Loucy (cell line): Measurements from ENCODE around the gene F2RL3.

ENCODE experiments used
- H2AFZ ChIP-seq: fragments of 200-600 bp; sonication (generic); 2 replicates; pipeline ENCODE4 v1.6.0; 2016; ENCODE audit warnings: antibody characterized with exemption, mild to moderate bottlenecking, low read length, moderate library complexity
- H3F3A ChIP-seq: fragments of 200-600 bp; 2 replicates; pipeline ENCODE4 v1.6.0; 2016; ENCODE audit warnings: antibody characterized with exemption, low read depth, mild to moderate bottlenecking
- H3K27me3 ChIP-seq: fragments of 200-600 bp; sonication (generic); 2 replicates; pipeline ENCODE4 v1.6.1; 2014; ENCODE audit warnings: low read length, mild to moderate bottlenecking; ENCODE audit not compliant: insufficient read depth, poor library complexity, severe bottlenecking
- H3K36me3 ChIP-seq: fragments of 200-600 bp; sonication (generic); 2 replicates; pipeline ENCODE4 v1.6.1; 2016; ENCODE audit warnings: low read length; ENCODE audit not compliant: insufficient read depth
- H3K4me1 ChIP-seq: fragments of 200-600 bp; sonication (generic); 2 replicates; pipeline ENCODE4 v1.5.1; 2014; ENCODE audit warnings: low read length, mild to moderate bottlenecking; ENCODE audit not compliant: insufficient read depth, poor library complexity, severe bottlenecking
- H3K4me2 ChIP-seq: fragments of 200-600 bp; sonication (generic); 2 replicates; pipeline ENCODE4 v1.6.0; 2014; ENCODE audit warnings: antibody characterized with exemption, low read length, low read depth, mild to moderate bottlenecking; ENCODE audit not compliant: poor library complexity, severe bottlenecking
- H3K4me3 ChIP-seq: fragments of 200-600 bp; sonication (generic); 2 replicates; pipeline ENCODE4 v1.5.1; 2014; ENCODE audit warnings: low read length, mild to moderate bottlenecking, mixed read lengths; ENCODE audit not compliant: poor library complexity, severe bottlenecking
- H3K79me2 ChIP-seq: fragments of 200-600 bp; sonication (generic); 2 replicates; pipeline ENCODE4 v1.6.1; 2014; ENCODE audit warnings: low read length; ENCODE audit not compliant: insufficient read depth
- H3K9ac ChIP-seq: fragments of 200-600 bp; sonication (generic); 2 replicates; pipeline ENCODE4 v1.6.0; 2014; ENCODE audit warnings: mild to moderate bottlenecking, low read depth, low read length, moderate library complexity; ENCODE audit not compliant: poor library complexity, severe bottlenecking
- H3K9me2 ChIP-seq: fragments of 200-600 bp; sonication (generic); replicated peaks from 2 replicates; pipeline ENCODE4 v1.6.1; 2016; ENCODE audit warnings: low read depth, low read length, mixed read lengths
- H3K9me3 ChIP-seq: fragments of 200-600 bp; sonication (generic); 2 replicates; pipeline ENCODE4 v1.6.1; 2014; ENCODE audit warnings: mild to moderate bottlenecking, antibody characterized with exemption, low read length, low read depth; ENCODE audit not compliant: insufficient read depth
- H4K20me1 ChIP-seq: fragments of 200-600 bp; sonication (generic); 2 replicates; pipeline ENCODE4 v1.6.0; 2014; ENCODE audit warnings: antibody characterized with exemption, low read length, mild to moderate bottlenecking; ENCODE audit not compliant: insufficient read depth, poor library complexity, severe bottlenecking
- CTCF ChIP-seq: fragments of 200-600 bp; sonication (generic); conservative IDR thresholded peaks from 2 replicates; pipeline ENCODE4 v1.5.1; 2014; ENCODE audit warnings: mild to moderate bottlenecking, antibody characterized with exemption, low read length
- EZH2phosphoT487 ChIP-seq: fragments of 200-600 bp; IDR thresholded peaks from 2 replicates; pipeline ENCODE4 v1.6.1; 2018; ENCODE audit warnings: antibody characterized with exemption, mild to moderate bottlenecking, moderate library complexity, borderline replicate concordance

The F2RL3 gene

GRCh38 chr19:16895467-16896145 is 6.8 kb downstream of the F2RL3 start:
- H3K4me2 ChIP-seq: no peak overlapping the region
- H3K9me3 ChIP-seq: no peaks in the 10 kb centered on the region
- no peaks in the 10 kb centered on the region for H3K36me3 ChIP-seq
- no peak overlapping the region for H3K4me3 ChIP-seq
- no peaks in the 10 kb centered on the region for H3K9me2 ChIP-seq
- H3F3A ChIP-seq: no peaks in the 10 kb centered on the region
- peaks cover 8% of the 10 kb centered on the region; the same call in 1 of the 2 replicates for H3K79me2 ChIP-seq
- H4K20me1 ChIP-seq: no peaks in the 10 kb centered on the region
- H3K4me1 ChIP-seq: peaks cover 39% of the 10 kb centered on the region
- TF ChIP-seq CTCF (no peak), EZH2phosphoT487 (no peak)
- H3K9ac ChIP-seq: no peak overlapping the region
- H3K27me3 ChIP-seq: no peaks in the 10 kb centered on the region
- no peak overlapping the region for H2AFZ ChIP-seq

- no peak overlapping the region for H3K4me2 ChIP-seq
- peaks cover 38% of the 10 kb centered on the region for H3K4me1 ChIP-seq
- H3K9ac ChIP-seq: no peak overlapping the region
- no peaks in the 10 kb centered on the region for H3K27me3 ChIP-seq
- H3K4me3 ChIP-seq: no peak overlapping the region
- no peak overlapping the region for H2AFZ ChIP-seq
- H3K36me3 ChIP-seq: no peaks in the 10 kb centered on the region
- peaks cover 8% of the 10 kb centered on the region; the same call in 1 of the 2 replicates for H3K79me2 ChIP-seq
- H3F3A ChIP-seq: no peaks in the 10 kb centered on the region
- H3K9me3 ChIP-seq: no peaks in the 10 kb centered on the region
- no peaks in the 10 kb centered on the region for H3K9me2 ChIP-seq
- TF ChIP-seq EZH2phosphoT487 (no peak), CTCF (no peak)
- no peaks in the 10 kb centered on the region for H4K20me1 ChIP-seq
These were observed 7.6 kb downstream of the F2RL3 start for GRCh38 chr19:16896146-16897028.

GRCh38 chr19:16897029-16897855 is 8.4 kb downstream of the F2RL3 start:
- no peaks in the 10 kb centered on the region for H3K9me3 ChIP-seq
- H3K4me3 ChIP-seq: no peak overlapping the region
- H3F3A ChIP-seq: no peaks in the 10 kb centered on the region
- no peak overlapping the region for H2AFZ ChIP-seq
- H3K27me3 ChIP-seq: no peaks in the 10 kb centered on the region
- peaks cover 1% of the 10 kb centered on the region; the same call in 1 of the 2 replicates for H3K79me2 ChIP-seq
- peaks cover 30% of the 10 kb centered on the region for H3K4me1 ChIP-seq
- no peaks in the 10 kb centered on the region for H3K36me3 ChIP-seq
- H4K20me1 ChIP-seq: no peaks in the 10 kb centered on the region
- no peak overlapping the region for H3K4me2 ChIP-seq
- no peak overlapping the region for H3K9ac ChIP-seq
- TF ChIP-seq CTCF: no peak
- TF ChIP-seq EZH2phosphoT487: no peak
- H3K9me2 ChIP-seq: no peaks in the 10 kb centered on the region
